Stimulated activated CD4-positive, alpha-beta T cell treated with anti-CD3 and anti-CD28 coated beads, Interleukin-1b, Interleukin-23, amount 100 ng/mL, for 1 hour (primary cell): ENCODE results near the gene SNX21.
"Not testable (repeated sequence)": the region's sequence is repeated elsewhere in the genome, so short reads cannot be mapped to it uniquely, and the experiment has no call there.

Source experiments
- DNase-seq, 2 donors: peaks; one replicate each; pipeline ENCODE4 v3.0.0-alpha.2; 2020; ENCODE audit warnings: low read depth in 2 of 2

SNX21 gene

DNA sequence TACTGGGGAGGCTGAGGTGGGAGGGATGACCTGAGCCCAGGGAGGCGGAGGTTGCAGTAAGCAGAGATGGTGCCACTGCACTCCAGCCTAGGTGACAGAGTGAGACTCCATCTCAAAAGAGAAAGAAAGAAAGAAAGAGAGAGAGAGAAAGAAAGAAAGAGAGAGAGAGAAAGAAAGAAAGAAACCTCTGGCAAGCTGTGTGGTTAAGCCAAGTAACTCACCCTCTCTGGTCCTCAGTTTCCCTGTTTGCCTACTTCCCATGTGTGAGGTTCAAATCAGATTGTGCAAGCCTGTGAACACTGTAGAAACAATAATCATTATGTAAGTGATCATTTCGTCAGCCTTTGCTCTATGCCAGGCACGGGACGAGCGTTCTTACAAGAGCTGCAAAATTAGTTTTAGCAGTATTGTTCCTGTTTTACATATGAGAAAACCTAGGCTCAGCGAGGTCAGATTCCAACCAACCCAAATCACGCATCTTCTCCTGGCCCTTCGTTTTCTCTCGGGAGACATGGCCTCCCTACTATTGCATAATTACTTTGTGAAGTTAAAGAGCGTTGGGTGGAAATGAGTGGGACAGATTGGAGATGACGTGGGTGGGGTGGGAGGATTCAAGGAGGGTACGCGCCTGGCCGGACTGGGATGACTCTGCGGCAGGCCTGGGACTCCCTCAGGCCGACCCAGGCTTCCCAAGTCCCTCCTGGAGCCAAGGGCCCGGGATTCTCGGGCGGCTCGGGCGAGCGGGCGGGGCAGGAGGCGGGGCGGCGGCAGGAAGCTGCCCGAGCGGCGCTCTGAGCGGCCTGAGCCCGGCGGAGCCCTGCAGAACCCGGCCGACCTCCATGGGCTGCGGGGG, at the start of gene SNX21:
TSS of gene SNX21 (plus strand) at position 770 of the 853 bp plus-strand sequence. CDS start 121 bp downstream, outside the sequence.
- no peak for DNase-seq

DNA sequence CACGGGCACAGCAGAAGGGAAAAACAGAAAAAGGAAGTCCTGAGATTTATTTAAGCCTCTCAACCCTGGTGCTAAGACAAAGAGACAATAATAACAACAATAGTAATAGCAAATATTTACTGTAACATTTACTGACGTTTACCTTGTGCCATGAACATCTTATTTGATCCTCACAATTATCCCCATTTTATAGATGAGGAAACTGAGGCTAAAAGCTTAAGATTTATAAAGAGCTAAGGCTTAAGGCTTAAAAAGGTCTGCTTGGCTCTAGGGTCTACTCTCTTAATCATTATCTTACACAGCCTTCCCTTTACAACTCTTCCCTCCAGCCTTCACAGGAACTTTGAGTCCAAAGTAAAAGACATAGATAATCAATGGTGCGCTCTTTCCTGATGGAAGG, 45.2 kb upstream of the SNX21 start:
- no peak for DNase-seq

DNA sequence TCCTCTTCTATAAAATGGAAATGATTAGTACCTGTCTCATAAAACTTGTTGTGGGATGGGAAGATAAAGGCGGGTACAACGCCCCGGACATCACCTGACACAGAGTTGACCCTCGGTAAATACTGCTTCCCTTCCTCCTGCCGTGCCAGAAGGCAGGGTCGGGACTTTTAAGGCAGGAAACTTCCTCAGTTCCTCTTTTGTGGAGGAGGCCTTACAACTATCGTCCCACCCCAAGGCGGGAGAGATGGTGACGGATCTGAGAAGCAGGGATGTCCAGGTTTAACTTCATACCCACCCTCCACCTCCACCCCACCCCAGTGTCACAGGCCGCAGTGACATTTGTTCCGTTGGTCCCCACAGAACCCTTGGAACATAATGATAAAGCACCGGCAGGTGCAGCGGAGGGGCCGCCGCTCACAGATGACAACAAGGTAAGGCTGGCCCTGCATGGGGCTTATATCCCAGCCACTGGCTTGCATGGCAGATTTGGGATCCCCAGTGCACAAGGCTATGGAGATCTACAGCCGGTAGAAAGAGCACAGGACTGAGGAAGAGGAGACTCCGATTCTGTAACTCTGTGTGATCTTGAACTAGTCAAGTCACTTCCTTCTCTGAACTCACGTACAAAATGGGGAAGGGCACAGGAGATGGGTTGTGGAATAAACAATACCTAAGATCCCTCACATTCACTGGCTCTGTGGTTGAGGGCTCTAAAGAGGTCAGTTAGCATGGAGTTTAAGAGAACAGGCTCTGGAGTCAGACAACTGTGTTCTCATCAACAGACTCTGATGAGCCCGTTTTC, 41.1 kb upstream of the SNX21 start:
- DNase-seq: no peak

DNA sequence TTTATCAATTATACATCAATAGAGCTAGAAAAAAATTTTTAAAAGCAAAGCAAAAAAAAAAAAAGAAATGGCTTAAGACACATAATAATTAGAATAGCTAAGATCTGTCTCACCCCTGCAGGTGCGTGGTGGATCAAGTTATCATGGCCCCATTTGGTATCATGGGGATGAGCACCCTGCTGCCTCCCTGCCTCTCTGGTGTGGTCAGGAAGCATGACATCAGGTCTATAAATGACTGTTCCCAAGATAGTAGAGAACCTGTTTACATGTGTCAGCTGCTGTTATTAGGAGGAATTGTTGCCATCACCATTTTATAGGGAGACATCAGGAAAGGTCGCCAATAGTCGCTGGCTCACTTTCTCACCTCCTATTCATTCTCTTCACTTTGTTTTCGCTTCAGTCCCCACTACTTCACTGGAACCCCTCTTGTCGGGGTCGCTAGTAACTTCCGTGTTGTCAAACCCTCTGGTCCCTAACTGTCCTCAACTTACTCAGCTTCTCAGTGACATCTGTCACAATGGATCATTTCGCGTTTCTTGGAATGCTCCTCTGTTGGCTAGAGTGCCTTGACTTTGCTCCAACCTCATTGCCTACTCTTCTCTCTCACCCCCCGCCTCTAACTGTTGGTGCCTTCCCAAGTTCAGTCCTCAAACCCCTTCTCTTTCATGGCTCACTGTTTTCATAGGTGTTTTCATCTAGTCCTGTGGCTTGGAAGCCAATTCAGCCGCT, 37.1 kb upstream of the SNX21 start:
- DNase-seq: no peak

DNA sequence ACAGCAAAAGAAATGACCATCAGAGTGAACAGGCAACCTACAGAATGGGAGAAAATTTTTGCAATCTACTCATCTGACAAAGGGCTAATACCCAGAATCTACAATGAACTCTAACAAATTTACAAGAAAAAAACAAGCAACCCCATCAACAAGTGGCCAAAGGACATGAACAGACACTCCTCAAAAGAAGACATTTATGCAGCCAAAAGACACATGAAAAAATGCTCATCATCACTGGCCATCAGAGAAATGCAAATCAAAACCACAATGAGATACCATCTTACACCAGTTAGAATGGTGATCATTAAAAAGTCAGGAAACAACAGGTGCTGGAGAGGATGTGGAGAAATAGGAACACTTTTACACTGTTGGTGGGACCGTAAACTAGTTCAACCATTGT, 36.1 kb upstream of the SNX21 start:
- not testable (repeated sequence) for DNase-seq

DNA sequence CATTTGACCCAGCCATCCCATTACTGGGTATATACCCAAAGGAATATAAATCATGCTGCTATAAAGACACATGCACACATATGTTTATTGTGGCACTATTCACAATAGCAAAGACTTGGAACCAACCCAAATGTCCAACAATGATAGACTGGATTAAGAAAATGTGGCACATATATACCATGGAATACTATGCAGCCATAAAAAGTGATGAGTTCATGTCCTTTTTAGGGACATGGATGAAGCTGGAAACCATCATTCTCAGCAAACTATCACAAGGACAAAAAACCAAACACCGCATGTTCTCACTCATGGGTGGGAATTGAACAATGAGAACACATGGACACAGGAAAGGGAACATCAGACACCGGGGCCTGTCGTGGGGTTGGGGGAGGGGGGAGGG, 35.6 kb upstream of the SNX21 start:
- DNase-seq: not testable (repeated sequence)

DNA sequence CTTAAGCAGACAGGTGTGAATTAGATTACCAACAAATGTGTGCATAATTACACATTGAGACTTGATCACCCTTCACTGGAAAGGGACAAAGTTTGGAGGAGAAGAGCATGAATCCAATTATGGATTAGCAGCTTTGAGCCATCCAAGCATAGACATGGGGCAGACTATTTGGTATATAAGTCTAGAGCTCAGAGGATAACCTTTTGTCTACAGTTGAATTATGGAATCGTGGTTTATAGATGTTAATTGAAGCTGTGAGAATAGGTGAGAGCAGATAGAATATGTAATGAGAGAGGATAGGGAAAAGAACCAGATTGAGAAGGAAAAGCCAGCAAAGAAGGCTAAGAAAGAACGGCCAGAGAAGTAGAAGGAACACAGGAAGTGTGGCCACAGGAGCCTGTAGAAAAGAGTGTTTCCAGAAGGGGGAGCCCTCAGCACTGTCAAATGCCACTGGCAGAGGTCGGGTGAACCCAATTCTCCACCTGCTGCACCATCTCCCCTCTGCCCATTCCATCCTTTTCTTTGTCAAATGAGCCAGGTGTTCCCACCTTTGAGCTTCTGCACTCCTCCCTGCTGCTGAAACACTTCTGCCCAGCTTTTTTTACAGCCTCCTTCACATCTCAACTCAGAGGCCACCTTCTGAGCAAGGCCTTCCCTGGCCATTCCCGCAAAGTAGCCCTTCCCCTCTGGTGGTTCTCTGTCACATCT, 34.5 kb upstream of the SNX21 start:
- DNase-seq: peak in 1 of 2 donors; percentile 29

DNA sequence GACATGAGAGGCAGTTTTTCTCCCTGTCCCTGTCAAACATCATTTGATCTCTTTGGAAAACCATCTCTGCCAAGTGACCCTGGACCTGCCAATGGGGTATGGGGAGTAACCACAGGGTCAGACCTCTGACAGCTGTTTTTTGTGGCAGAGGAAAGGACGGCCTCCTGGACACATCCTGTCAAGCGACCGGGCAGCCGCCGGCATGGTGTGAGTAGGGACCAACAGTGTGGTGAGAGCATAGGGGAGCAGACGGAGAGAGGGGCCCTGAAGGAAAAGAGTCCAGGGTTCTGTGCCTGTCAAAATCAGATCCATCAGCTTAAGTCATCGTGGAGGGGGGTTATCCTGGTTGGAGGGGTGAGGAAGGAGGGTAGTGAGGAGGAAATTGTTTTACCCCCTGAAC, 31.7 kb upstream of the SNX21 start:
- DNase-seq: no peak

GRCh38 chr20:45810191-45810970, 23.2 kb upstream of the SNX21 start:
- DNase-seq: no peak

GRCh38 chr20:45812157-45813005, 21.2 kb upstream of the SNX21 start, which contains the start of gene UBE2C:
Gene UBE2C (plus strand): TSS chr20:45812644. CDS start chr20:45812696, 52 bp downstream.
- peak; percentile 75 to 82 for DNase-seq

- no peak for DNase-seq
Measured at GRCh38 chr20:45813006-45813340, 20.6 kb upstream of the SNX21 start.

DNA sequence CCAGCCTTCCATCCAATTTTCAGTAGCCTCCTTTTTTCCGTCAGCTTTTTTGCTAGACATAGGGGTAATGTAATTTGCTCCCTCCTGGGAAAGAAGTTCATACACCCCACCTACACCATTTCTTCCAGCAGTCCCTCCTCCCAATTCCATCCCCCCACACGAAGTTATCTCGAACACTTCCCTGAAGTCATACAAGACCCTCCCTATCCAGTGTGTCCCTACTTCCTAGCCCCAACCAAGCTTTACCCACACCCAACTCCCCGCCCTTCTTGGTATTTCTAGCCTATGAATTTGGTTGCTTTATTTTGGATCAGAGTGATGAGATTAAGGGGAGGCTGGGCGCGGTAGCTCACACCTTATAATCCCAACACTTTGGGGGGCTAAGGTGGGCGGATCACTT, 20.1 kb upstream of the SNX21 start:
- no peak for DNase-seq

DNA sequence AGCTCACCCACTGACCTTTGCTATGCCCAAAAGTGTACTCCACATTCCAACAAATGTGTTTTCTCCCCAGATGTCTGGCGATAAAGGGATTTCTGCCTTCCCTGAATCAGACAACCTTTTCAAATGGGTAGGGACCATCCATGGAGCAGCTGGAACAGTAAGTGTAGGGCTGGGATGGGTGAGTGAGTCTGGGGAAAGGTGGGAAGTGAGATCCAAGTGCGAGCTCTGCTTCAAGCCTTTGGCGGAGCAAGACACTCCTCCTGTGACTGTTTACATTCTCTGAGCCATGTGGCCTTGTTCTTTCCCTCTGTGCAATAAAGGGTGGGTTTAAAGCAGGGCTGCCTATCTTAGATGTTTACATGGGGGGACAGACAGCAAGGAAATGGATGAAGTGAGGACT, 19.3 kb upstream of the SNX21 start:
- no peak for DNase-seq

DNA sequence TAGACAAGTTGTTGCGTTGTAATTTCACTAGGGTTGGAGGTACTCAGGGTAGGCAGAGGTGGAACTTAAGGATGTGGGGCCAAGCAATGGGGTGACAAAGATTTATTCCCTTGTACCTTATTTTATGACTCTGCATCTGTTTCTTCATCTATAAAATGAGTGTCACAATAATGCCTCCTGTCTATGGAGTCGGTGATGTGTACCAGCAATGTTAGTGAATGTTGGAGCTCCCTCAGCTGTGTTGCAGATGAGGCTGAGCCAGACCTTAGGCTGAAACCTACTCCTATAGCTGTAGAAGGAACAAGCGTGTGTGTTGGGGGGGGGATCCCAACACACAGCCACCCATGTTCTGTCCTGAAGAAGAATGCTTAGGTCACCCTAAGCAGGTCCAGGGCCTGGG, 16.6 kb upstream of the SNX21 start:
- DNase-seq: no peak

- no peak for DNase-seq
Measured at GRCh38 chr20:45817376-45818194, 16.0 kb upstream of the SNX21 start.

DNA sequence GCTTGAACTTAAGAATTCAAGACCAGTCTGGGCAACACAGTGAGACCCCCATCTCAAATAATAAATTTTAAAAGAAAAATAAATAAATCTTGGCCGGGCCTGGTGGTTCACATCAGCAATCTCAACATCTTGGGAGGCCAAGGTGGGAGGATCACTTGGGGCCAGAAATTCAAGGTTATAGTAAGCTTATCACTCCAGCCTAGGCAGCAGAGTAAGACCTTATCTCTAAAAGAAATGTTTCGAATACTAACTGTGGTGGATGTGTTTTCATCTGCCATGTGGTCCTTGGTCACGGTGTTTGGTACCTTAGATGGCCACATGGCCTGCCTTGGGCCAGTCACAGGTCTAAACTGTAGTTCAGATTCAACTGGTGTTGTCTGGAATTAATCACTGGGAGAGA, 15.4 kb upstream of the SNX21 start:
- no peak for DNase-seq

GRCh38 chr20:45819466-45819865, 14.1 kb upstream of the SNX21 start:
- no peak for DNase-seq

DNA sequence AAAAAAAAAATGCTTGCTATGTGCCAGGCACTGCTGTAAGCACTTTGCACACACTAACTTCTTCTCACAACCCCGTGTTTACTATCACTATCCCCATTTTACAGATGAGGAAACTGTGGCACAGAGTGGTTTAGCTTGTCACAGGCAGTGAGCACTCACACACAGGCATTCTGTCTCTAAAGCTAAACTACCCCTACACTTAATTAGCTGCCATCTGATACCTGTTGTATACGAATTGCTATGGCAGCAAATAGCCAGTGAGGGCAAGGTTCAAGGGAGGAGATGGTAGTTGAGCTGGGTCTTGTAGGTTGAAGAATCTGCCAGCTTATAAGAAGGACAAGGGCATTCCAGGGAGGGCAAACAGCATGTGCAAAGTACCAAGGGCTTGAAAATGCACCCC, 11.7 kb upstream of the SNX21 start:
- DNase-seq: no peak

- no peak for DNase-seq
Measured at GRCh38 chr20:45822857-45823256, 10.7 kb upstream of the SNX21 start.
